Gastroesophageal sphincter (tissue), 4 donors: ENCODE results near the gene NOP14. TPM values are rescaled to one million over a fixed set of nuclear protein-coding genes. Genes with fewer than 3 reads are reported as not detected.

ENCODE experiments used
- ATAC-seq: fragments of 150-250 bp; one replicate; pipeline ENCODE4 v1.9.1; 2016; ENCODE audit warnings: mild to moderate bottlenecking, moderate library complexity
- H3K27ac ChIP-seq, 4 donors: fragments of 200-600 bp; sonication (generic) in 3 of 4; 1 replicate in 3 of 4; 2 replicates in 1 of 4; pipeline ENCODE4 v1.5.1; 2016 to 2019
- H3K27me3 ChIP-seq: fragments of 200-600 bp; sonication (generic); one replicate; pipeline ENCODE4 v1.5.1; 2019
- H3K36me3 ChIP-seq, 2 donors: fragments of 200-600 bp; sonication (generic); one replicate each; pipeline ENCODE4 v1.5.1; 2019; ENCODE audit warnings: control low read depth in 1 of 2
- H3K4me1 ChIP-seq, 3 donors: fragments of 200-600 bp; sonication (generic); 1 replicate in 2 of 3; 2 replicates in 1 of 3; pipeline ENCODE4 v1.5.1; 2016 to 2019; ENCODE audit warnings: control low read depth in 2 of 3
- H3K4me3 ChIP-seq, 2 donors: fragments of 200-600 bp; sonication (generic); one replicate each; pipeline ENCODE4 v1.5.1; 2019; ENCODE audit warnings: mild to moderate bottlenecking in 1 of 2, moderate library complexity in 1 of 2
- H3K9me3 ChIP-seq, 3 donors: fragments of 200-600 bp; sonication (generic); one replicate each; pipeline ENCODE4 v1.5.1; 2017 to 2019; ENCODE audit warnings: control low read depth in 2 of 3
- CTCF ChIP-seq, 4 experiments: fragments of 200-600 bp in 2 of 4; fragments of 450-650 bp in 2 of 4; sonication (generic) in 1 of 4; IDR thresholded peaks; one replicate each; pipeline ENCODE4 v1.5.1; 2017 to 2019; ENCODE audit warnings: antibody characterized with exemption in 4 of 4, mild to moderate bottlenecking in 2 of 4, moderate library complexity in 2 of 4
- EP300 ChIP-seq: sonication (generic); formaldehyde crosslinking; IDR thresholded peaks from one replicate; pipeline ENCODE4 v1.6.1; 2017; ENCODE audit warnings: antibody characterized with exemption, mild to moderate bottlenecking
- POLR2A ChIP-seq, 2 donors: fragments of 450-650 bp; IDR thresholded peaks; one replicate each; pipeline ENCODE4 v1.6.1; 2017; ENCODE audit warnings: antibody characterized with exemption in 2 of 2, mild to moderate bottlenecking in 2 of 2, moderate library complexity in 1 of 2
- POLR2AphosphoS5 ChIP-seq: sonication (generic); formaldehyde crosslinking; IDR thresholded peaks from one replicate; pipeline ENCODE4 v1.6.1; 2017; ENCODE audit warnings: antibody characterized with exemption
- WGBS, 2 donors: methylation state at CpG; one replicate each; pipeline ENCODE4 v1.1.5; 2018; ENCODE audit warnings: low coverage in 1 of 2; 5-methylcytosine and 5-hydroxymethylcytosine counted together
- total RNA-seq, 4 donors: library from RNA; depleted of rRNA; stranded (reverse); fragments of >200 nt; gene quantifications; one replicate each; pipeline ENCODE4 v1.1.0, GENCODE V29; 2016

NOP14 gene
- total RNA-seq, 4 donors from 2014 or later, result 17.6 to 25.2 (median 20.4) TPM

GRCh38 chr4:2942037-2942531, 21.1 kb downstream of the NOP14 start:
- Histone ChIP-seq H3K4me1 (peaks cover 0 to 4% (median 0%) of the 10 kb centered on the region in 3 donors), H3K27me3 (no peaks in the 10 kb centered on the region), H3K9me3 (no peaks in the 10 kb centered on the region), H3K27ac (no peak overlapping the region), H3K36me3 (peaks cover 0 to 100% of the 10 kb centered on the region in 2 donors), H3K4me3 (no peak overlapping the region)
- WGBS, 2 donors, result 65 to 83% methylated on average over 5 to 13 of the region's 21 CpGs
- TF ChIP-seq EP300, result no peak
- TF ChIP-seq POLR2AphosphoS5, result no peak
- no peak for TF ChIP-seq CTCF (IDR thresholded peaks at IDR 0.05)
- TF ChIP-seq POLR2A (IDR thresholded peaks at IDR 0.05), result no peak
- ATAC-seq, result no peak

- Histone ChIP-seq H3K36me3 (peaks cover 0 to 97% of the 10 kb centered on the region in 2 donors), H3K4me1 (peaks cover 0 to 11% (median 0%) of the 10 kb centered on the region in 3 donors), H3K9me3 (no peaks in the 10 kb centered on the region), H3K27me3 (no peaks in the 10 kb centered on the region), H3K27ac (no peak overlapping the region), H3K4me3 (no peak overlapping the region)
- WGBS, 2 donors, result 74% methylated on average over 10 of the region's 24 CpGs; no CpG with 5 or more reads in 1 of the 2 donors
- no peak for ATAC-seq
- TF ChIP-seq EP300, result no peak
- peak; percentile 0 for TF ChIP-seq POLR2AphosphoS5
Measured at GRCh38 chr4:2941138-2942036, 21.8 kb downstream of the NOP14 start.

- no peaks in the 10 kb centered on the region for H3K9me3 ChIP-seq
- 80% methylated on average over 4 of the region's 29 CpGs; no CpG with 5 or more reads in 1 of the 2 donors for WGBS, 2 donors
- H3K4me3 ChIP-seq, result no peak overlapping the region
- ATAC-seq, result no peak
- H3K27me3 ChIP-seq, result no peaks in the 10 kb centered on the region
- H3K4me1 ChIP-seq, result peaks cover 0 to 20% (median 4%) of the 10 kb centered on the region in 3 donors
- TF ChIP-seq POLR2AphosphoS5 (no peak), EP300 (no peak), POLR2A (IDR thresholded peaks at IDR 0.05) (no peak), CTCF (IDR thresholded peaks at IDR 0.05) (no peak)
- no peak overlapping the region for H3K27ac ChIP-seq
- peaks cover 0 to 88% of the 10 kb centered on the region in 2 donors for H3K36me3 ChIP-seq
Measured at GRCh38 chr4:2940267-2941137, 22.7 kb downstream of the NOP14 start.

GRCh38 chr4:2939383-2940243, 23.6 kb downstream of the NOP14 start:
- WGBS, 2 donors, result 57% methylated on average over 3 of the region's 30 CpGs; no CpG with 5 or more reads in 1 of the 2 donors
- TF ChIP-seq CTCF (IDR thresholded peaks at IDR 0.05) (no peak), POLR2AphosphoS5 (no peak), EP300 (no peak), POLR2A (IDR thresholded peaks at IDR 0.05) (no peak)
- Histone ChIP-seq H3K9me3 (no peaks in the 10 kb centered on the region), H3K36me3 (peaks cover 0 to 79% of the 10 kb centered on the region in 2 donors), H3K27me3 (no peaks in the 10 kb centered on the region), H3K27ac (no peak overlapping the region), H3K4me1 (peaks cover 0 to 24% (median 7%) of the 10 kb centered on the region in 3 donors), H3K4me3 (no peak overlapping the region)
- no peak for ATAC-seq
